HL-60 (cell line): ENCODE data around the gene REXO5.
A peak's percentile ranks its signal among the peaks of the same experiment; 100 is the strongest.

Experiments
- DNase-seq, 2 experiments: peaks; one replicate each; pipeline ENCODE4 v3.0.0-alpha.2; 2010 to 2020; ENCODE audit warnings: low read depth in 1 of 2, low spot score in 1 of 2
- H3K27ac ChIP-seq: fragments of 250-450 bp; sonication (Bioruptor Pico); replicated peaks from 2 replicates; pipeline ENCODE4 v1.5.1; 2020; ENCODE audit warnings: mild to moderate bottlenecking, moderate library complexity
- H3K27me3 ChIP-seq: fragments of 250-450 bp; sonication (Bioruptor Pico); 2 replicates; pipeline ENCODE4 v1.5.1; 2021; ENCODE audit warnings: mild to moderate bottlenecking, moderate library complexity; ENCODE audit not compliant: insufficient read depth, poor library complexity, severe bottlenecking
- H3K4me3 ChIP-seq: replicated peaks from 2 replicates; pipeline ENCODE4 v1.5.1; 2011; ENCODE audit warnings: mild to moderate bottlenecking, control low read depth, low read length; ENCODE audit not compliant: insufficient read depth
- CTCF ChIP-seq: IDR thresholded peaks from one replicate; pipeline ENCODE4 v1.5.1; 2011; ENCODE audit warnings: low read length, control low read depth, inconsistent platforms; ENCODE audit not compliant: insufficient read depth
- GABPA ChIP-seq: IDR thresholded peaks from 2 replicates; pipeline ENCODE4 v1.6.1; 2012; ENCODE audit warnings: low read depth
- POLR2AphosphoS5 ChIP-seq: IDR thresholded peaks from 2 replicates; pipeline ENCODE4 v1.6.1; 2012; ENCODE audit warnings: low read depth
- REST ChIP-seq: IDR thresholded peaks from 2 replicates; pipeline ENCODE4 v1.6.1; 2012; ENCODE audit warnings: low read depth; ENCODE audit not compliant: insufficient replicate concordance
- SPI1 ChIP-seq: IDR thresholded peaks from 2 replicates; pipeline ENCODE4 v1.6.1; 2012; ENCODE audit warnings: low read depth, mild to moderate bottlenecking, borderline replicate concordance

REXO5 gene

DNA sequence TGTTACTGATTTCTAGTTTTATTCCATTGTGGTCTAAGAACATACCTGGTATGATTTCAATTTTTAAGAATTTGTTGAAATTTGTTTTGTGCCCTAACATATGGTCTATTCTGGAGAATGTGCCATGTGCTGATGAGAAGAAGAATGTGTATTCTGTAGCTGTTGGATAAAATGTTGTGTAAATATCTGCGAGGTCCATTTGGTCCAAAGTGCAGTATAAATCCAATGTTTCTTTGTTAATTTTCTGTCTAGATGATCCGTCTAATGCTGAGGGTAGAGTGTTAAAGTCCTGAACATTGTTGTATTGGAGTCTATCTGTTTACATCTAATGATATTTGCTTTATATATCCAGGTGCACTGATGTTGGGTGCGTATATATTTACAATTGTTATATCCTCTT is 32.6 kb upstream of the REXO5 start:
- DNase-seq = no peak
- H3K27ac ChIP-seq = no peak overlapping the region
- H3K27me3 ChIP-seq = no peaks in the 10 kb centered on the region
- H3K4me3 ChIP-seq = no peak overlapping the region
- TF ChIP-seq POLR2AphosphoS5 = no peak

DNA sequence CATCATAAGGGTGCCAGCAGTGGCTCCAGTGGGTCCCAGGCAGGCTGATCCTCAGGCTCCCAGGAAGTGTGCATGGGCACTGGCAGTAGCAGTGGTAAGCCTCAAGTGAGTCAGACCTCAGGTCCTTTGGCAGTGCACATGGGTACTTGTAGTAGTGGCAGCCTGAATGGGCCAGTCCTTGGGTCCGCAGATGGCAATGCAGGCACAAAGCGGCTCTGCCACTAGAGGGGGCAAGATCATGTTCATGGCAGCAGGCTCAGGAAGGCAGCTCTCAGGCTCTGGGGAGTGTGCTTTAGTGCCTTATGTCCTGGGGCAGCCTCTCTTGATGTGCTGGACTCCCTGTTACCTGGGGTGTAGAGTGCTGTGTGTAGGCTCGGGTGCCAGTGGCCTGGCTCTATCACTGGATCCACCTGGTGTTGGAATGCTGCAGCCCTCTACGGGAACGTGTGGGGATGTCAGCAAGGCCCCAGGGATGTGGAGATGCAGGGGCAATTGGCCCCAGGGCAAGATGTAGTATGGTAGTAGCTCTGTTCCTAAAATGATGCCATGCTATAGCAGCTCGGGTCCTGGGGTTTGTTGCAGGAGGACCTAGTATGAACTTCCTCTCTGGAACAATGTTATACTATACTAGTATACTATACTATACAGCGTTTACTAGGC is 31.5 kb upstream of the REXO5 start:
- TF ChIP-seq GABPA = no peak
- TF ChIP-seq CTCF = peak; percentile 83
- no peaks in the 10 kb centered on the region for H3K27me3 ChIP-seq
- no peak overlapping the region for H3K4me3 ChIP-seq
- DNase-seq = peak; percentile 39 to 72
- no peak overlapping the region for H3K27ac ChIP-seq

DNA sequence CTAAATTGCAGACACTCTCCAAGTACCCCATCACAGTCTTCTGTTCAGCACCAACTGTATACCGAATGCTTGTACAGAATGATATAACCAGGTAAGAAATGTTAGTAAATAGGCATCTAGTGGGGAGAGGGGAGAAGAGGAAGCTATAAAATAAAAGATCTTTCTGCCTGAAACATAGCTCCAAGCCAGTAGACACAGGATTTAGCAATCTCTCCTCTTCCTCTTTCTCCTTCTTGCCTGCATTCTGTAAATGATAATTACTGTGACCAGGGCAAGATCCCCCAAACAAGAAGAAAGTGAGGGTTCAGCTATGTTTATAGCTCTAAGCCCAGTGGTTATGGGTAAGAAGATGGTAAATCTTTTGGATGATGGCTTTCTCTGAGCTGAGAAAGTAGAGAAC is 24.6 kb upstream of the REXO5 start:
- Histone ChIP-seq H3K4me3 (no peak overlapping the region), H3K27me3 (no peaks in the 10 kb centered on the region), H3K27ac (no peak overlapping the region)
- peak in 1 of 2 experiments; percentile 39 for DNase-seq
- TF ChIP-seq GABPA (no peak), CTCF (no peak), POLR2AphosphoS5 (no peak), SPI1 (peak; percentile 97), REST (no peak)

- Histone ChIP-seq H3K4me3 (no peak overlapping the region), H3K27me3 (no peaks in the 10 kb centered on the region), H3K27ac (no peak overlapping the region)
- no peak for DNase-seq
- TF ChIP-seq POLR2AphosphoS5 = no peak
- TF ChIP-seq REST = no peak
- no peak for TF ChIP-seq GABPA
- no peak for TF ChIP-seq CTCF
- TF ChIP-seq SPI1 = no peak
Measured at GRCh38 chr16:20782470-20782869, 23.9 kb upstream of the REXO5 start.
